PC-9 (cell line): ENCODE results near the gene CACHD1. TPM values are rescaled to one million over a fixed set of nuclear protein-coding genes. Genes with fewer than 3 reads are reported as not detected.

Experiments
- BruUV-seq: library from RNA; stranded (reverse); fragments of 400-500 nt; replicated peaks from 2 replicates; lab custom pipeline; 2021; lab: Mats Ljungman, UMichigan
- CTCF ChIA-PET: fragments of 300-600 bp; sonication (Branson Sonifier 250); formaldehyde crosslinking; loops from one replicate; lab custom pipeline; 2022; ENCODE audit warnings: antibody characterized with exemption; lab: Charles Lee
- POLR2A ChIA-PET: fragments of 300-600 bp; sonication (Branson Sonifier 250); formaldehyde crosslinking; loops from one replicate; lab custom pipeline; 2022; ENCODE audit warnings: antibody characterized with exemption; ENCODE audit not compliant: unreplicated experiment; lab: Charles Lee
- DNase-seq, 2 experiments: peaks; one replicate each; pipeline versions ENCODE4 v3.0.0 to v3.0.0-alpha.2; 2015 to 2022; ENCODE audit warnings: mixed read lengths in 1 of 2
- H2AFZ ChIP-seq: fragments of 200-600 bp; sonication (generic); 2 replicates; pipeline ENCODE4 v1.8.1; 2017; ENCODE audit warnings: antibody characterized with exemption
- H3F3A ChIP-seq: fragments of 200-600 bp; sonication (generic); 2 replicates; pipeline ENCODE4 v1.8.1; 2017; ENCODE audit warnings: antibody characterized with exemption, mild to moderate bottlenecking, low read depth; ENCODE audit not compliant: insufficient read depth
- H3K27ac ChIP-seq: fragments of 200-600 bp; sonication (generic); 2 replicates; pipeline ENCODE4 v1.6.1; 2016; ENCODE audit warnings: mixed run types
- H3K27me3 ChIP-seq: fragments of 200-600 bp; sonication (generic); 2 replicates; pipeline ENCODE4 v1.6.1; 2016; ENCODE audit warnings: low read depth, mixed run types; ENCODE audit not compliant: insufficient read depth
- H3K36me3 ChIP-seq: fragments of 200-600 bp; sonication (generic); 2 replicates; pipeline ENCODE4 v1.6.1; 2016; ENCODE audit warnings: low read depth, mixed run types
- H3K4me1 ChIP-seq: fragments of 200-600 bp; sonication (generic); replicated peaks from 2 replicates; pipeline ENCODE4 v1.6.1; 2016; ENCODE audit warnings: mixed run types; ENCODE audit not compliant: insufficient read depth
- H3K4me2 ChIP-seq: fragments of 200-600 bp; sonication (generic); 2 replicates; pipeline ENCODE4 v1.6.1; 2017; ENCODE audit warnings: mixed run types
- H3K4me3 ChIP-seq: fragments of 200-600 bp; sonication (generic); 2 replicates; pipeline ENCODE4 v1.6.1; 2016; ENCODE audit warnings: mixed run types
- H3K79me2 ChIP-seq: fragments of 200-600 bp; sonication (generic); 2 replicates; pipeline ENCODE4 v1.6.1; 2017; ENCODE audit warnings: low read depth, mixed run types
- H3K9me2 ChIP-seq: fragments of 200-600 bp; sonication (generic); 2 replicates; pipeline ENCODE4 v1.8.1; 2017; ENCODE audit warnings: mild to moderate bottlenecking; ENCODE audit not compliant: insufficient read depth
- H3K9me3 ChIP-seq: fragments of 200-600 bp; sonication (generic); 2 replicates; pipeline ENCODE4 v1.8.1; 2016; ENCODE audit warnings: low read depth; ENCODE audit not compliant: insufficient read depth
- H4K20me1 ChIP-seq: fragments of 200-600 bp; sonication (generic); 2 replicates; pipeline ENCODE4 v1.8.1; 2017; ENCODE audit not compliant: insufficient read depth
- EZH2 ChIP-seq: fragments of 200-600 bp; sonication (generic); IDR thresholded peaks from 2 replicates; pipeline ENCODE4 v1.8.0; 2017; ENCODE audit warnings: antibody characterized with exemption, low read depth
- intact Hi-C: fragments of 100-400 bp; cut with micrococcal nuclease; formaldehyde crosslinking; loops from one replicate; pipeline ENCODE4 v1.10.0; 2022; ENCODE audit not compliant: unreplicated experiment
- total RNA-seq: library from RNA; stranded (reverse); gene quantifications from 2 replicates; pipeline ENCODE4 v1.2.3, GENCODE V29; 2021
- TF ChIP-seq, protein P1 (sequence below): fragments of 200-600 bp; sonication (generic); conservative IDR thresholded peaks from 2 replicates; pipeline ENCODE4 v1.6.1; 2017; ENCODE audit warnings: mixed run types, antibody characterized with exemption, mild to moderate bottlenecking, moderate library complexity

CACHD1 gene
- total RNA-seq, 1 experiment from 2014 or later, result 3.1 TPM

DNA sequence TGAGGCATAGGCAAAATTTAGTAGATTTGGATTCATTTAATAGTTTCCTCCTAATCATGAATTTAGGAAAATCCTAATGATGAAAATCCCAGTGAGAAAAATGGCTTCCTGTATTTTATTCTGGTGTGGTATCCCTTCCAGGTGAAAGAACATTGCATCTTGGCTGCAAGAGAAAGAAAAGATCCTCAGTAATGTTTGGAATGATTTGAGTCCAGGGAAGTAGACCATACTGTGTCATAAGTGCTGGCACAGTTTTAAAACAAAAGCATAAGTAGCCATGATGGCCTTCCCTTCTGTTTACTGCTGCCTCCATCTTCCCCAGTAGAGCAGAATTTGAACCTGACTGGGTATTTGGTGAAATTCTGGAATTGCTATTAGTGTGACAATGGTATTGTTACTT, 52.8 kb downstream of the CACHD1 start:
- no TSS peak for BruUV-seq
- no peaks in the 10 kb centered on the region for H4K20me1 ChIP-seq
- no peaks in the 10 kb centered on the region; the same call in 1 of the 2 replicates for H3K9me2 ChIP-seq
- CTCF ChIA-PET, result no interaction called here
- no peak overlapping the region for H3K4me2 ChIP-seq
- no peak for DNase-seq
- no peak overlapping the region for H2AFZ ChIP-seq
- no peaks in the 10 kb centered on the region for H3K4me1 ChIP-seq
- no peaks in the 10 kb centered on the region for H3K79me2 ChIP-seq
- POLR2A ChIA-PET, result no interaction called here
- intact Hi-C loops, result no loop called here
- no peaks in the 10 kb centered on the region for H3F3A ChIP-seq
- no peak for TF ChIP-seq EZH2
- TF ChIP-seq, protein P1, sequence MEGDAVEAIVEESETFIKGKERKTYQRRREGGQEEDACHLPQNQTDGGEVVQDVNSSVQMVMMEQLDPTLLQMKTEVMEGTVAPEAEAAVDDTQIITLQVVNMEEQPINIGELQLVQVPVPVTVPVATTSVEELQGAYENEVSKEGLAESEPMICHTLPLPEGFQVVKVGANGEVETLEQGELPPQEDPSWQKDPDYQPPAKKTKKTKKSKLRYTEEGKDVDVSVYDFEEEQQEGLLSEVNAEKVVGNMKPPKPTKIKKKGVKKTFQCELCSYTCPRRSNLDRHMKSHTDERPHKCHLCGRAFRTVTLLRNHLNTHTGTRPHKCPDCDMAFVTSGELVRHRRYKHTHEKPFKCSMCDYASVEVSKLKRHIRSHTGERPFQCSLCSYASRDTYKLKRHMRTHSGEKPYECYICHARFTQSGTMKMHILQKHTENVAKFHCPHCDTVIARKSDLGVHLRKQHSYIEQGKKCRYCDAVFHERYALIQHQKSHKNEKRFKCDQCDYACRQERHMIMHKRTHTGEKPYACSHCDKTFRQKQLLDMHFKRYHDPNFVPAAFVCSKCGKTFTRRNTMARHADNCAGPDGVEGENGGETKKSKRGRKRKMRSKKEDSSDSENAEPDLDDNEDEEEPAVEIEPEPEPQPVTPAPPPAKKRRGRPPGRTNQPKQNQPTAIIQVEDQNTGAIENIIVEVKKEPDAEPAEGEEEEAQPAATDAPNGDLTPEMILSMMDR, result no peak
- H3K27ac ChIP-seq, result no peak overlapping the region
- no peaks in the 10 kb centered on the region for H3K27me3 ChIP-seq
- H3K9me3 ChIP-seq, result 0 out of 2 replicates have a peak, but pooled peaks cover 4% of the 10 kb centered on the region
- H3K4me3 ChIP-seq, result no peak overlapping the region
- H3K36me3 ChIP-seq, result no peaks in the 10 kb centered on the region

DNA sequence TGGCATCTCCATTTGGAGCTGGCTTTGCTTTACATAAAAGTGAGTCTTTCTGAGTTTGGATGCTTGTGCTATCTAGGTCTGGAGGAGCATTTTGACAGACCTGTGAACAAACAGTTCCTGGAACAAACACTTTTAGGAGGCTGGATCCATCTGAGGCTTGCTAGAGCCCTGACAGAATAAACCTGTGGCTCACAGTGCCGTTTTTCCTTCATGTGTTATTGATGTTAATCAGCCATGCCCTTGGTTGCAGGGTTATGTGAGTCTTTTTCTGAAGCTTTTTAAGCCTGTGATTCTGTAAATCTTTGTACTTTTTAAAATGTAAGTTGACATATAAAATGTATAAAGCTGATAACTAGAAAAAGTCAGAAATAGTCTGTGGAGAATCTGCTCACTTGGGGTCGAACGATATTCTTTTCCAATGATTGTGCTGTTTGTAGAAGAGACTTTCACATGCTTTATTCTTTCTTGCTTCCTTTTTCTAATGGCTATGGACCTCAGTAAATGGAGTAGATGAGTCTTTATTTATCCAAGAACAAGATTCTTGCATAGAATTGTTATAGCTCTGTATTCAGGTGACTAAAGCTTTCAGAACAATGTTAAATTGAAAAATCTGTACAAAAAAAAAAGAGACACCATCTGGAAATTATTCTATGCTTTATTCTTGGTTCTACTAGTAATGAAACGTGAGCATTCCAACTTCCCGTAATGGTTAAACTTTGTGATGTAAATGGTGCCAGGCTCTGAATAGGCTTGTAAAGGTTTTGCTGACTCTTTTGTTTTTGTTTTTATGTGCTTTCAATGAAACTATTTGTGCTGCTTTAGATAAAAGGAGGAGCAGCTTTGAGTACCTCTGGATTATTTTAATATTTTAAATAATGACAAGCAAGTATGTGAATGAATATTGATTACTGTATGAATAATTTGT, 53.7 kb downstream of the CACHD1 start:
- TF ChIP-seq, protein P1, result no peak
- no peak for TF ChIP-seq EZH2
- Histone ChIP-seq H2AFZ (no peak overlapping the region), H3K27me3 (no peaks in the 10 kb centered on the region), H3K4me2 (no peak overlapping the region), H3K79me2 (no peaks in the 10 kb centered on the region), H3K27ac (no peak overlapping the region), H3K9me2 (no peaks in the 10 kb centered on the region; the same call in 1 of the 2 replicates), H3K4me3 (no peak overlapping the region), H3K36me3 (no peaks in the 10 kb centered on the region), H3F3A (no peaks in the 10 kb centered on the region), H4K20me1 (no peaks in the 10 kb centered on the region), H3K4me1 (no peaks in the 10 kb centered on the region), H3K9me3 (0 out of 2 replicates have a peak, but pooled peaks cover 4% of the 10 kb centered on the region)
- ChIA-PET POLR2A (no interaction called here), CTCF (interaction anchor here (0.7 kb wide), 1 partner anchor 164 kb away, joined by 7 read pairs; no protein-coding TSS in a partner anchor)
- intact Hi-C loops, result no loop called here
- DNase-seq, result no peak
- no TSS peak for BruUV-seq

DNA sequence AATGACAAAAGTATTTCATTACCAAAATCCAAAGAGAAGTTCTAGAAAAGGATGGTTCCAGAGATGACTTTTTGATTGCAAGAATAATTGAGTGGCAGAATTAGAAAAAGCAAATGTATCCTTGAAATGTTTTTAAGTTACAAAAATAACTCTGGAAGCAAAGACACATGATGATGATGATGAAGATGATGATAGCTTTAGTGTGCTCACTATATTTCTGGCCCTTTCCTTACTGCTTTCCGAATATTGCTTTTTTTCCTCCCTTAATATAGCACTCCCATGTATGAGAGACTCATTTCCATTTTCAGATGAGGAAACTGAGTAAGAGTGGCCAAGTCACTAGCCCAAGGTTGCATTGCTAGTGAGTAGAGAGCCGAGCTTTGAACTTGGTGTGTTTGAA, 54.7 kb downstream of the CACHD1 start:
- H3K4me2 ChIP-seq, result no peak overlapping the region
- ChIA-PET POLR2A (no interaction called here), CTCF (no interaction called here)
- no peaks in the 10 kb centered on the region for H3K4me1 ChIP-seq
- intact Hi-C loops, result no loop called here
- no peaks in the 10 kb centered on the region for H3K79me2 ChIP-seq
- H3K27me3 ChIP-seq, result no peaks in the 10 kb centered on the region
- H2AFZ ChIP-seq, result no peak overlapping the region
- H4K20me1 ChIP-seq, result no peaks in the 10 kb centered on the region
- H3K4me3 ChIP-seq, result no peak overlapping the region
- no peak for DNase-seq
- H3K9me2 ChIP-seq, result no peaks in the 10 kb centered on the region; the same call in 1 of the 2 replicates
- BruUV-seq, result no TSS peak
- no peaks in the 10 kb centered on the region for H3K36me3 ChIP-seq
- H3K9me3 ChIP-seq, result 0 out of 2 replicates have a peak, but pooled peaks cover 4% of the 10 kb centered on the region
- TF ChIP-seq EZH2, result no peak
- TF ChIP-seq, protein P1, result no peak
- no peaks in the 10 kb centered on the region for H3F3A ChIP-seq
- H3K27ac ChIP-seq, result no peak overlapping the region
